Transverse colon (tissue), 4 donors: ENCODE results near the gene CSNK1E. TPM values are rescaled to one million over a fixed set of nuclear protein-coding genes. Genes with fewer than 3 reads are reported as not detected.
A peak's percentile ranks its signal among the peaks of the same experiment; 100 is the strongest.

ENCODE experiments used
- DNase-seq: peaks from one replicate; pipeline ENCODE4 v3.0.0-alpha.2; 2019
- H3K27ac ChIP-seq, 4 donors: fragments of 200-600 bp; sonication (generic); 2 replicates each; pipeline ENCODE4 v1.5.1; 2016 to 2018; ENCODE audit warnings: inconsistent platforms in 4 of 4
- H3K27me3 ChIP-seq: fragments of 200-600 bp; sonication (generic); 2 replicates; pipeline ENCODE4 v1.5.1; 2017; ENCODE audit warnings: inconsistent platforms
- H3K36me3 ChIP-seq, 4 donors: fragments of 200-600 bp; sonication (generic); 2 replicates each; pipeline ENCODE4 v1.5.1; 2017 to 2019; ENCODE audit warnings: inconsistent platforms in 4 of 4
- H3K4me1 ChIP-seq, 4 donors: fragments of 200-600 bp; sonication (generic); 2 replicates each; pipeline ENCODE4 v1.5.1; 2017 to 2020; ENCODE audit warnings: inconsistent platforms in 4 of 4
- H3K4me3 ChIP-seq, 4 donors: fragments of 200-600 bp; sonication (generic); 1 replicate in 1 of 4; 2 replicates in 3 of 4; pipeline versions ENCODE4 v1.5.1 to v1.6.1; 2017 to 2019; ENCODE audit warnings: inconsistent platforms in 4 of 4
- H3K9me3 ChIP-seq, 2 donors: fragments of 200-600 bp; sonication (generic); 2 replicates each; pipeline ENCODE4 v1.5.1; 2017 to 2019; ENCODE audit warnings: inconsistent platforms in 2 of 2
- EP300 ChIP-seq: sonication (generic); formaldehyde crosslinking; IDR thresholded peaks from one replicate; pipeline ENCODE4 v1.6.1; 2017; ENCODE audit warnings: antibody characterized with exemption, low read depth
- POLR2A ChIP-seq: fragments of 450-650 bp; IDR thresholded peaks from one replicate; pipeline ENCODE4 v1.6.1; 2016; ENCODE audit warnings: antibody characterized with exemption, mild to moderate bottlenecking, moderate library complexity
- POLR2AphosphoS5 ChIP-seq, 3 donors: sonication (generic); formaldehyde crosslinking; IDR thresholded peaks; one replicate each; pipeline ENCODE4 v1.6.1; 2016; ENCODE audit warnings: antibody characterized with exemption in 3 of 3
- WGBS, 2 donors: methylation state at CpG; one replicate each; pipeline ENCODE4 v1.1.5; 2018; ENCODE audit warnings: low coverage in 1 of 2; 5-methylcytosine and 5-hydroxymethylcytosine counted together
- in situ Hi-C, 4 donors: fragments of 200-750 bp; cut with MboI; loops; one replicate each; pipeline versions ENCODE4 v1.15.0 to v1.15.1; 2017; ENCODE audit warnings: low sequenced_read_pairs in 3 of 4, low pct_ligation_motif_present in 1 of 4, low pct_unique_long_range_greater_than_20kb in 1 of 4
- intact Hi-C: fragments of 100-400 bp; cut with DNase I; formaldehyde crosslinking; loops from one replicate; pipeline ENCODE4 v1.15.1; 2023; ENCODE audit warnings: low total_unique reads
- total RNA-seq, 4 donors: library from RNA; depleted of rRNA; stranded (reverse); fragments of >200 nt; gene quantifications; one replicate each; pipeline ENCODE4 v1.1.0, GENCODE V29; 2016
- TF ChIP-seq, protein P1 (sequence below), 5 experiments: fragments of 200-600 bp in 3 of 5; fragments of 450-650 bp in 2 of 5; sonication (generic) in 3 of 5; IDR thresholded peaks; 1 replicate in 2 of 5; 2 replicates in 3 of 5; pipeline ENCODE4 v1.5.1; 2016 to 2017; ENCODE audit warnings: antibody characterized with exemption in 5 of 5, inconsistent platforms in 3 of 5, mild to moderate bottlenecking in 2 of 5, moderate library complexity in 1 of 5

CSNK1E gene
- total RNA-seq, 4 donors from 2014 or later: 47.9 to 179 (median 106) TPM

DNA sequence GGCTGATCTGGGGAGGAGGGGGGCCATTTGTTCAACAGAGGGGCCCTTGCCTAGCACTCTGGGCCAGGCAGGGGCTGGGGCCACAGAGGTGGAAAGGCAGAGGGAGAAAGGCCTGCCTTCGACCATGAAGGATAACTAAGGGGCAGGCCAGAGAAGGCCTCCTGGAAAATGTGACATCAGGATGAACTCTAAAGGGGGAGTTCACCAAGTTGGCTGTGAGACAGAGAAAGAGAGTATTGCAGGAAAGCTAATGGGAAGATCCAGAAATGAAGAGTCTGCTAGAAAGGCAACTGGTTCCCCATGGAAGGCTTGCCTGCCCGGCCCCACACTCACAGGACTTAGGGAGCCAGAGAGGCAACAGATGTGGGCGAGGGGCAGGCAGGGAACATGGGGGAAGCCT lies 16.3 kb downstream of the CSNK1E start:
- Histone ChIP-seq H3K27me3 (no peaks in the 10 kb centered on the region), H3K9me3 (no peaks in the 10 kb centered on the region), H3K27ac (no peak overlapping the region), H3K4me3 (no peak overlapping the region), H3K36me3 (peaks cover 0 to 67% (median 32%) of the 10 kb centered on the region in 4 donors), H3K4me1 (peaks cover 7 to 27% (median 15%) of the 10 kb centered on the region in 4 donors)
- in situ Hi-C loops (loop anchor here in 1 of 4 donors (25.0 kb wide), 1 partner anchor 111 kb away; no protein-coding TSS in a partner anchor), intact Hi-C loops (no loop called here)
- WGBS, 2 donors: 86 to 89% methylated on average over 1 to 3 of the region's 3 CpGs
- DNase-seq: no peak
- TF ChIP-seq POLR2A (no peak), EP300 (no peak), POLR2AphosphoS5 (IDR thresholded peaks at IDR 0.05) (no peak)
- TF ChIP-seq, protein P1, sequence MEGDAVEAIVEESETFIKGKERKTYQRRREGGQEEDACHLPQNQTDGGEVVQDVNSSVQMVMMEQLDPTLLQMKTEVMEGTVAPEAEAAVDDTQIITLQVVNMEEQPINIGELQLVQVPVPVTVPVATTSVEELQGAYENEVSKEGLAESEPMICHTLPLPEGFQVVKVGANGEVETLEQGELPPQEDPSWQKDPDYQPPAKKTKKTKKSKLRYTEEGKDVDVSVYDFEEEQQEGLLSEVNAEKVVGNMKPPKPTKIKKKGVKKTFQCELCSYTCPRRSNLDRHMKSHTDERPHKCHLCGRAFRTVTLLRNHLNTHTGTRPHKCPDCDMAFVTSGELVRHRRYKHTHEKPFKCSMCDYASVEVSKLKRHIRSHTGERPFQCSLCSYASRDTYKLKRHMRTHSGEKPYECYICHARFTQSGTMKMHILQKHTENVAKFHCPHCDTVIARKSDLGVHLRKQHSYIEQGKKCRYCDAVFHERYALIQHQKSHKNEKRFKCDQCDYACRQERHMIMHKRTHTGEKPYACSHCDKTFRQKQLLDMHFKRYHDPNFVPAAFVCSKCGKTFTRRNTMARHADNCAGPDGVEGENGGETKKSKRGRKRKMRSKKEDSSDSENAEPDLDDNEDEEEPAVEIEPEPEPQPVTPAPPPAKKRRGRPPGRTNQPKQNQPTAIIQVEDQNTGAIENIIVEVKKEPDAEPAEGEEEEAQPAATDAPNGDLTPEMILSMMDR (IDR thresholded peaks at IDR 0.05): no peak

GRCh38 chr22:38300197-38300945 lies 16.9 kb downstream of the CSNK1E start:
- no peaks in the 10 kb centered on the region for H3K9me3 ChIP-seq
- H3K36me3 ChIP-seq: peaks cover 0 to 73% (median 33%) of the 10 kb centered on the region in 4 donors
- H3K4me3 ChIP-seq: no peak overlapping the region
- in situ Hi-C loops (loop anchor here in 1 of 4 donors (25.0 kb wide), 1 partner anchor 112 kb away; no protein-coding TSS in a partner anchor), intact Hi-C loops (no loop called here)
- TF ChIP-seq POLR2A (no peak), EP300 (no peak)
- DNase-seq: no peak
- H3K27me3 ChIP-seq: no peaks in the 10 kb centered on the region
- H3K4me1 ChIP-seq: peaks cover 1 to 21% (median 10%) of the 10 kb centered on the region in 4 donors
- WGBS, 2 donors: 84% methylated on average over 26 of the region's 26 CpGs; no CpG with 5 or more reads in 1 of the 2 donors
- H3K27ac ChIP-seq: no peak overlapping the region

- Histone ChIP-seq H3K36me3 (peaks cover 0 to 78% (median 33%) of the 10 kb centered on the region in 4 donors), H3K4me3 (no peak overlapping the region), H3K9me3 (no peaks in the 10 kb centered on the region), H3K4me1 (peaks cover 0 to 16% (median 8%) of the 10 kb centered on the region in 4 donors), H3K27me3 (no peaks in the 10 kb centered on the region), H3K27ac (no peak overlapping the region)
- DNase-seq: no peak
- in situ Hi-C loops: loop anchor here in 1 of 4 donors (25.0 kb wide), 1 partner anchor 113 kb away; no protein-coding TSS in a partner anchor
- WGBS, 2 donors: 87% methylated on average over 3 to 12 of the region's 12 CpGs
- TF ChIP-seq EP300 (no peak), POLR2A (no peak), POLR2AphosphoS5 (IDR thresholded peaks at IDR 0.05) (no peak)
- TF ChIP-seq, protein P1 (IDR thresholded peaks at IDR 0.05): no peak
- intact Hi-C loops: no loop called here
Observed at GRCh38 chr22:38299770-38300102, 17.5 kb downstream of the CSNK1E start.

DNA sequence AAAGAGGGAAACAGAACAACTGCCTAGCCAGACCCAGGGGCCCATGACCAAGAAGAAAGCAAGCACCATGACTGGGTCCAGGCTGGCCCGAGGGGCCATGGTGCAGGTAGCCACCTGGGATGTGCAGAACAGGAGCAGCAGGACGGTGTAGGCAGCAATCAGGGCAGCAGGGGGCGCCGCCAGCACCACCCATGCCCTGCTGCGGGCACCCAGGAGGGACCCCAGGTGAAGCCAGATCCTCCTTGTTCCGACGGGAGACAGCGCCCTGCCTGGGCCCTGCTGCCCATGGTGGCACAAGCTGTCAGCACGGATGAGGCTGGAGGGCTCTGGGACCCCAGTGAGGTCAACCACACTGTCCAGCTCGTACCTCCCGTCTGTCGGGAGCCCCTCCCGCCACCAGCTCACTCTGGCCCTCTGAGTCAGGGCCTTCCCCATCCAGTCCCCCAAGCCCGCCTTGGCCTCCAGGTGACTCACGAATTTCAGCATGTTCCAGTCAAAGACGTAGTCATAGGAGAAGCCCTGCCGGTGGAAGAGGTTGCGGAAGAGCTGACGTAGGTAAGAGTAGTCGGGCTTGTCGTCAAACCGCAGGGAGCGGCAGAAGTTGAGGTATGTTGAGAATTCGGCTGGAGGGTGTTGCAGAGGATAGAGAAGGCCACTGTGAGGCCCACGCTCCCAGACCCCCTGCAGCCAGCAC lies 18.8 kb downstream of the CSNK1E start:
- Histone ChIP-seq H3K4me1 (peaks cover 0 to 4% (median 0%) of the 10 kb centered on the region in 4 donors), H3K27me3 (no peaks in the 10 kb centered on the region), H3K27ac (no peak overlapping the region), H3K36me3 (peaks cover 0 to 78% (median 33%) of the 10 kb centered on the region in 4 donors), H3K4me3 (no peak overlapping the region), H3K9me3 (no peaks in the 10 kb centered on the region)
- in situ Hi-C loops (no loop called here), intact Hi-C loops (no loop called here)
- DNase-seq: no peak
- TF ChIP-seq, protein P1 (IDR thresholded peaks at IDR 0.05): peak; percentile 26 to 44 (median 40)
- TF ChIP-seq EP300 (no peak), POLR2A (no peak)
- WGBS, 2 donors: 86% methylated on average over 23 of the region's 25 CpGs; no CpG with 5 or more reads in 1 of the 2 donors
